ENCODE results near the gene SRGAP3.
A peak's percentile ranks its signal among the peaks of the same experiment; 100 is the strongest.

The SRGAP3 gene

DNA sequence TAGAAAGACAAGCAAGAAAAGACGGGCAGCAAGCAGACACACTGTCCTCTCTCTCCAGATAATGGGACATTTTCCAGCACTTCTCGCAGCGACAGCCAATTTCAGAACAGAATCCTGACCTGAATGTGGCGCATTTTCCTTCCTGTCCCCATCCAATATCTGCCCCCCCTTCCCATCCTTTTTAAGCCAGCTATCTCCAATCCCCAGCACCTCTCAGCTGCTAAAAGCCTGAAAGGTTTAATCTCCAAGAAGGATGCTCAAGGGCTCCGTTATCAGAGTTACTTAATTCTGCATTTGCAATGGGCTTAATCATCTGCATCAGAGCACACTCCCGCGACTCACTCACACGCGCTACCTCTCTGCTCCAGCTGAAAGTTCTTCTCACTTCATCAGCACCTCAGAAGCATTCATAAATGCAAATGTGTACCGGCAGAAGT lies 50.5 kb downstream of the SRGAP3 start:
- DNase-seq, result no peak

DNA sequence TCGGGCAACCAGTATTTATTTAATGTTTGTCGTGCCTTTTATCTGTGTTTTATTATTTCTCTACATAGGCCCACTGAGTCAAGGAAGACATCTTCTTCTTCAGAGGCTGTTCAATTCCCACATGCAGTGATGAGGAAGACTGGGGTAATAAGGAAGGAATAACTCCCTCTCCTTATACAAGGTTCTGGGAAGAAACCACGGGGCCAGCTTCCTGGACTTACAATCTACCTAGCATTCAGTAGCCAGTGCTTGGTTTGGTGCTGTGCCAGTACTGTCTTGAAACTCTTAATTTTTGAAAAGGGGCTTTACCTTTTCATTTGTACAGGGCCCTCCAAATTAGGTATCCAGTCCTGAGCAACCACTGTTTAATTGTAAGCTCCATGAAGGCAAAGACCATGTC lies 51.2 kb downstream of the SRGAP3 start:
- DNase-seq, result no peak

DNA sequence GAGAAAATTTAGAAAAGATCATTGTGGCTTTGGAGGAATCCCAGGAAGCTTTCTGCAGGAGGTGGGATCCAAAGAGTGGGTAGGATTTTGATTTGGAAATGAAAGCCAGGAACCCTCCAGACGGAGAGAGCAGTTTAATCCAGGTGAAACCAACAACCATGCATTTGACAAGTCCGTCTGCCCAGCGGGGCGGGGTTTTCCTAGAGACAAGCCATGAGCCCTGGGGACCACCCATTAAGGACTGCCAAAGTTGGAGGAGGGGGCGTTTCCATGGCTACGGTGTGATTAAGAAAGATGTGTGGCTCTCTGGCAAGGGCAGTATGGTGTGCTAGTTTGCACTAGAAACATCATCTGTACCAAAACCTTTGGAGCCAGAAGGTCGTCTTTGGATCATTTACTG lies 53.4 kb downstream of the SRGAP3 start:
- no peak for DNase-seq

DNA sequence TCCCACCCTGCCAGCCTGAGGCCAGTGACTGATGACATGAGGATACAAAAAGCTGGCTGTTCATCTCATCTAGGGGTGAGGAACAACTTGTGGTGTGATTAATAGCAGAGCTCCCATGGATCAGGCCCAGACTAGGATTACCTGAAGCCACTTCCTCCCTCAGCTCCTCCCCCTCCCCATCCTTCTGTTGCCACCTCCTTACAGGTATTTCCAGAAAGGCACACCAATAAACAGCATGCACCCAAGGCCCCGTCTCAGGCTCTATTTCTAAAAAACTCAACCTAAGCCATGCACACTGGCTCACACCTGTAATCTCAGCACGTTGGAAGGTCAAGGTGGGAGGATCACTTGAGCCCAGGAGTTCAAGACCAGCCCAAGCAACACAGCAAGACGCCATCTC lies 54.1 kb downstream of the SRGAP3 start:
- no peak for DNase-seq

DNA sequence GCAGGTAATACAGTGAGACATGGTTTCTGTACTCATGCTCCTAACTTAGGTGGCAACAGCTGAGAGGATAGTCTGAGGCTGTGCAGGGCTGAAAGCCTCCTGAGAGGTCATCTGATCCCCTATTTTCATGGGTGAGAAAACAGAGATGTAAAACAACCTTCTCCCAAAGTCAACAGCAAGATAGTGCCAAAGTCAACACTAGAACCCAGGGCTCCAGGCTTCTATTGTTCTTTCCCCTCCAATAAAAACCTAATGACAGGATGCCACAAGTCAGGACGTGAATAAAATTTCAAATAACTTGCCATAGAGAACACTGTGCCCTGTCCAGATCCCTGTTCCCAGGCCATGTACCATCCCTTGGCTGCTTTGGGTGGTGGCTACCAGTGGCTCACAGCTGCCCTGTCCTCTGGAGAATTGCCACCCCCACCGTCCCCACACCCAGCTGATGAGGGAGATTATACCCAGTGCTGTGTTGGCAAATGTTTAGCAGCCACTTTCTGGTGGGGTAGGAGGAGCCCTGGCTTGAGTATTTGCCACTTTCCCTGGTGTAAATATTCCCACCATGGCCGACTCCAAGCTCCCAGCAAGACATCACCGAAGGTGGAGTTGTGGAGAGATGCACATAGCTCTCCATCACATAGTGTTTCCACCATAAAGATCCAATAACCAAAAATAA lies 54.8 kb downstream of the SRGAP3 start:
- DNase-seq, result no peak

DNA sequence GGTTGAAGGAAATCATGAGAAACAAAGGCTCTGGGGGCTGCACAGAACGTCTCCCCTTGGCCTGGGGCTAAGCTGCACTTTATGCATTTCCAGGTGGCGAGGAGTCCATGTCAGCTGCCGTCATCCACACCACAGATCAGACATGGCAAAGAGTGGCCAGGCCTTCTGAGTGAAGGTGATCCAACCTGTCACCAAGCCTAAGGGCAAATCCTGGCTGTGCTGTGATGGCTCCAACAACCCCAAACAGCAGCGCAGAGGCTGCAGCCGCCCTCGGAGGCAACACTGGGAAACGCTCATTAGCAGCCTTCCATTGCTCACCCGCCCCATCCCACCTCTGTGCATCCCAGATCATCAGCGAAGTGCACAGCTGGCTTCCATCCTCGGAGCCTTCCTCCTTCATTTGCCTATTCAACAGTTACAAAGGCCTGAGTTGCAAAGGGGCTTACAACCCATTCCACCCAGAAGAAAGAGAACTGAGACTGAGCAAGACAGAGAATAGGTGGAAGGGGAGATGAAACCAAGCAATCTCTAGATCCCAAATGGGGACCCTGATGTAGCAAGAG lies 55.7 kb downstream of the SRGAP3 start:
- no peak for DNase-seq

DNA sequence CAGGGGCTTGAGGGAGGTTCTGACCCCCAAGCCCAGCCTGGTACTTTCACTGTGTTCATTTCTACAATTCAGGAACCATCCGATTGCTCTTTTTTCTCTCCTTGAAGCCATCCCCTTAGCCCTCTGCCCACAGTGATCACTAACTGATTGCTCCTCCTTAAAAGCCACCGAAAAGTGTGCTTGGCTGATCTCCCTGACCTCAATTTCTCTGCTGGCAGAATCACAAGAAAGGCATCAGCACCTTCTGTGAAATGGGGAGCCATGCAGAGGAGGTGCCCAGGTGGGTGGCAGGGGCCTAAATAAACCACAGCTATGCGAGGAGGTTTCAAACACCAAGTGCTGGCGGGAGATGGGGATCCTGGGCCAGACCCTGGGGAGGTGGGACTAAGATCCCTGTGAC lies 56.2 kb downstream of the SRGAP3 start:
- DNase-seq, result no peak

DNA sequence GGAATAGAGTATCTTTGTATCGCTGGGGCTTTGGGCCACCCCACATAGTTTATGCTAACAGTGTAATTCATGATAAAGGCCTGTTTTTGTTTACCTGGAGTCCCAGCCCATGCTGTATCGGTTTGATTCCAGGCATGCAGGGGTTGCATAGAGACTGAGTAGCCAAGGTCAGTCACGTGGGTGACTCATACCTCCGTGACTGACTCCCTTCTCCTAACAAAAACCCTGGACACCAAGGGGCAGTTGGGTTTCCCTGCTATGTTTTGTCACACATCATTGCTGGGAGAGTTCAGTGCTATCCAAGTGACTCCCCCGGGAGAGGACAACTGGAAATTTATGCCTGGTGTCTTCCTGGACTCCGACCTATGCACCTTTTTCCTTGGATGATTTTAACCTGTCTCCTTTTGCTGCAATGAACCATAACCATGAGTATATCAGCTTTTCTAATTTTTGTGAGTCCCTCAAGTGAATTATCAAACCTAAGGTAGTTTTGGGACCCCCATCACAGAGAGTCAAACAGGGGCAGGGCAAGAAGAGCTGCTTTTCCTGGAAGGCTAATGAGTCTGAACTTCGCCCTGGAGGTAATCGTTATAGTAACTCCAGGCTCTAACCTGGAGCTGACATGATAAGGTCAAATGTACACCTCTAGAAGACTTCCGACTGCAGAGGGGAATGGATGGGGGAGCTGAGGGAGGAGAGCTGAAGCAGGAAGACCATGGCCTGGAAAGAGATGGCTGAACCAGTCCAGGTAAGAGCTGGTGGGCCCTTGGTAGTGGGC lies 57.0 kb downstream of the SRGAP3 start:
- no peak for DNase-seq

DNA sequence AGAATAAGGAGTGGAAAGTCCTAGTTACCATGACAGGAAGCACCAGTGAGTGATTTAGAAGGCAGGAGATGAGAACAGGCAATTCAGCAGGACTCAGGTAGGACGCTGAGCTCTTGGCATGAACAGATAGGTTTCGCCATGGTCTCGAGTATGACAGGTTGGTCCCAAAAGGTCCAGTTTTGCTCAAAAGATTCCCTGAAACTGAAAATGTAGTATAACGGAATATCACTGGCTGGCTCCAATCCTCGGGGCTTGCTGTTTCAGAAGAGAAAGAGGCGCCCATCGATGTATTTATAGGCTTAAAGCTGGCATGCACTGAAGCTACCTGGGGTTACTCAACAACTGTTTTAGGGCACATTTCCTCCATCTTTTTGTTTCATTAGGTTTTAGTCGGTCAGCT lies 59.2 kb downstream of the SRGAP3 start:
- DNase-seq, result no peak

DNA sequence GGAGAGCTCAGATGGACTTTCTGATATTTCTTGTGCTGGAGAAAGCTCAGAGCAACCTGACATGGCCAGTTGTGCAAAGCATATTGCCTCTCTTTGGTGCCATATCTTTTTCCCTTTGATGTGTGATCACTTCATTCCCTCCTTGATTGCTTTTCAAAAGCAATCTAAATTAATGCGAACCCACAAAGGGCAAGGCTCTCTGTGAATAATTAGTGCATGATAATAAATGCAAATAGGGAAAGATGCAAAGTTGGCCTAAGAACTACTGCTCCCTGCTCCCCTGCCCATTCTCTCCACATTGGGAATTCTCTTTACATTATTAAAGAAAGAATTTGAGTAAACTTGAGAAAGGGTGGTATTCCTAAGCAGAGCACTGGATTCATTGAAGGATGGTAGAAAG lies 60.9 kb downstream of the SRGAP3 start:
- no peak for DNase-seq

DNA sequence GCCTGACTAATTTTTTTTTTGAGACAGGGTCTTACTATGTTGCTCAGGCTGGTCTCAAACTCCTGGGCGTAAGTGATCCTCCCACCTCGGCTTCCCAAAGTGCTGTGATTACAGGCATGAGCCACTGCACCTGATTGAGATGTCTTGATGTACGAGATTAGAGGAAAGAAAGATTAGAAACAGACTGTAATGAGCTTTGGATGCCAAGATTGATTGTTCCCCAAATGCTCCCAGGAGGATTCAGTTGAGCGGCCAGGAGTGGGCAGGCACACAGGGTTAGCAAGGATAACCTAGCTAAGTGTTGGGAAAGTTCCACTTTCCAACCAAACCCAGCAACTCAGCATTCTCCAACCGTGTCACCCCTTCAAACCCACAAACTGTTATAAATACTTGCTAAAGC lies 63.7 kb downstream of the SRGAP3 start:
- no peak for DNase-seq

DNA sequence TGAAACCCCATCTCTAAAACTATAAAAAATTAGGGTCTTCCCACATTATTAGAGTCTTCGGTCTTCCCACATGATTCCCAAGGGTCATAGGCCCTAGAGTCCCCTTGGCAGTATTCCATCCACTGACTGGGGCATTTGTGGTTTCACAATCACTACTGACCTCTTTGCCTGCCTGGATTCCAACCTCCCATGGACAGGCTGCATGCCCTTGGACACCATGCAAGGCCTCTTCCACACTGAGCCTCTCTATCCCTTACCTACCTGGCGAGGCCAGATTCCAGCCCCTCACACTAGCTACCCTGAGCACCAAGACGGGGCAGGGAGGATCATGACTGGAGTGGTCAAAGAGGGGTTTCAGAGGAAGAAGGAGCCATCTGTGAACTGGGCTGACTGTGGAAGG lies 64.4 kb downstream of the SRGAP3 start:
- no peak for DNase-seq

DNA sequence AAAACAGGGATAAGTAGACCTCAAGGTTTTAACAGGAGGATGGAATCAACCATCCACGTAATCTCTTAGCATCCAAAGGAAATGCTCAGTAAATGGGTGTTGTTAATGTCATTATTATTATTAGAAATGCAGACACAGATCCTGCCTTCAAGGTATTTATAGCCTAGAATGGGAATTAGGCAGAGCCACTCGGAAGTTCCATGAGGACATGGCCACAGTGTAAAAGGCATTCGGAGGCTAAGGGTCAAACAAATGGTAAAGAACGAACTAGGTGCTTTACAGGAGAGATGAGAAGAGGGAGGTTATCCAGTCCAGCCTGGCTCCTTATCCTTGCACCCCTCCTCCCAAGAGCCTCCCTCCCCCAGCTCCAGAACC lies 65.0 kb downstream of the SRGAP3 start:
- DNase-seq, result no peak

DNA sequence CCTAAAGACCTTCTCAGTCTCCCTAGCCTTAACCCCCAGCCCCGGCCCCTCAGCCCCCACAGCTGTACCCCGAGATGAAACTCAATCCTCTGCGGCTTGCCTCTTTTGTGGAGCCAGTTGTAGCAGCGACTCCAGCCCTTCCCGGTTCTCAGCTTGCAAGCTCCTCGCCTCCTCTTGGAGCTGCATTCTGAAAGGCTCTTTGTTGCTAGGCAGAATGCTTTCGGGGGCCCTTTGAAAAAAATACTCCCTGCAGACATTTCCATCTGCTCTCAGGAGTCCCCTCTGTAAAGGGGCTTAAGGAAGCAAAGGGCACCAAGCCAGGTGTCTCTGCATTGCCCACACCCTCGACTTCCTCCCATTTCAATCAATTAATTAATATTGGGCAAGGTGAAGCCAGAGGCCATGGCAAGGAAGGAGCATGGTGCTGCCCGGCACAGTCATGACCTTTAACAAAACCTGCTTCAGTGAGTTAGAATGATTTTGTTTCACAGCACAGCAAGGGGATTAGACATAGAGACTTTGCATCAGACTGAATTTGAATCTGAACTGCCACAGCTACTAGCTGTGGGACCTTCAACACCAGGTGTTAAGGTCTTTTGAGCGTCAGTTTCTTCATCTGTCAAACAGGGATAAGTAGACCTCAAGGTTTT lies 65.5 kb downstream of the SRGAP3 start:
- no peak for DNase-seq

DNA sequence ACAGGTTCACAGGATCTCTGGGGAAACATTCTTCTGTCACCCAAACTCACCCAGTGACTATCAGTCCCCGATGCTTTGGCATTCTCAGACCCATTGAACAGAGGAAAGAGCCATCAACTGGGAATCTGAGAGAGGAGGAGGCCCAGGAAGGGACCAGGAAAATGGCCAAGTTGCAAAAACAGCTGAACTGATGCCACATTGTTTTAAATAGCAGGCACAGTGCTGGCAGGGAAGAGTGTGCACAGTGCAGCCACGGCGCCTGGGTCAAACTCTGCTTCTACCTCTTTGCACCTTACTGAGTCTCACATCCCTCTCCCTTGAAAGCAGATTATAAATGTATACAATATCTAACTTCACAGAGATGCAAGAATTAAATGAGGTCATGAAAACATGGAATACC lies 66.4 kb downstream of the SRGAP3 start:
- DNase-seq, result no peak

DNA sequence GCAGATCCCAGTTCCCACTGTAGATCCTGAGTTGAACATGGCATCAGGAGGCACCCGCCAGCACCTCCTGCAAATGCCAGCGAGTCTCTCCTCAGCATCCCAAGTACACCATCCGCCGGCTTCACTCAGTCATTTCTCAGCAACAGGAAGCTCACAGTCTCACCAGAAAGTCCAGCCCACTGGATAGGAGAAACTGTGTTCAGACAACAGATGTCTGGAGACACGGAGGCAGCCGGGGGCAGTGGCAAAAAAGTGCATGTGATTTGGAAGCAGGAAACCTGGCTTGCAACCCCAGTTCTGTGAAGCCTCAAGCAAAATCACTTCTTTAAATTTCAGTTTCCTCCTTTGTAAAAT lies 68.7 kb downstream of the SRGAP3 start:
- peak; percentile 24 for DNase-seq

DNA sequence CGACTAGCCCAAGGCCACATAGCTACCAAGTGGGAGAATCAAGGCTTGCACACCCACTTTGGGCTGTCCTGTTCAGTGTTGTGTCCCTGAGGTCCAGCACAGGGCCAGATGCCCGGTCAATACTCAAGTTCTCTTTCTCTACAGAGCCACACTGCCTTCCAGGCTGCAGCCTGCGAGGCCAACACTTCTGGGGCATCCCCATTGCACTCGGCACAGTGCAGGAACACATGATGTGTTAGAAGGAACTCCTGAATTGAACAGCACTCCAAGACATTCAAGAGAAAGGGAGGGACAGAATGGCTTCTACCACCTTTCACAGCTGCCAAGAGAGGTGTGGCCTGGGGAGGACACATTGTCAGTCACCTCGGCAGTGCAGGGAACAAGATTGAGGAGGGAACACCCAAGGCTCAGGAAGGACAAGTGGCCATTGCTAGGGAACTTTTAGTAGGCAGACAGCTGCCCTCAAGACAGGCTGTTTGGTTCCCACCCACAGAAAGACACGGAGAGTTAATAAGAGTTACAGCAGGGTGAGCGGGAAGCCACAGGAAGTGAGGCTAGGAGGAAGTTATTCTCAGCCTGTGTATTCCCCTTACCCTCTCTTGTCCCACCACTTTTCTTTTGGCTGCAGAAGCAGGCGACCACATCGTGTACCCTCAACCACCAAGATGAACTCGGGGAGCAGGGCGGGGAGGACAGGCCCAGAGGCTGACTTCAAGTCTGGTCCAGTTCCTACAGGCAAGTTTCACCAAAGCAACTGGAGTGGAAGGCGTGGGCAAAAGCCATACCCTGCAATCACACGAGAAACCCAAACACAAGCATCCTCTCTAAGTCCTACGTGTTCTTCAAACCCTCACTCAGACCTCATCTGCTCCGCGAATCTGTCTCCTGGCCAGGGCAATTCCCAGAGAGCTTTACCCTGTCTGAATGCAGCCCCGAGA lies 69.4 kb downstream of the SRGAP3 start:
- peak; percentile 18 for DNase-seq

DNA sequence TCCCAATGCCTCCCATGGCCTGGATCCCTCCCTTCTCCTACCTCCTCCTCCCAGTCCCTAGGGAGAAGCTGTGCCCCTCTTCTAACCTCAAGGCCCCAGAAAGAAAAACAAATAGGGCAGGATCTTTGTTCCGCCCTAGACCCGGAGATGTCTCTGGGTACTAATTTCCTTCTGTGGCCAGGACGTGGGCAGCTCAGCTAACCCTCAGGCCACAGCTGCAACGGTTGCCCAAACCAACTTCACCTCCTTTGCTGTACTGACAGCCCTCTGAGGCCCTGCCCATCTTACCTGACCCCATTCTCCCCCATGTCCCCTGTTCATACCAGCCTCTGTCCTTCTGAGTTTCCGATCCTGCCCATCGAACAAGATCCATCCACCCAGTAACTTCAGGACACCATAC lies 70.7 kb downstream of the SRGAP3 start:
- no peak for DNase-seq

DNA sequence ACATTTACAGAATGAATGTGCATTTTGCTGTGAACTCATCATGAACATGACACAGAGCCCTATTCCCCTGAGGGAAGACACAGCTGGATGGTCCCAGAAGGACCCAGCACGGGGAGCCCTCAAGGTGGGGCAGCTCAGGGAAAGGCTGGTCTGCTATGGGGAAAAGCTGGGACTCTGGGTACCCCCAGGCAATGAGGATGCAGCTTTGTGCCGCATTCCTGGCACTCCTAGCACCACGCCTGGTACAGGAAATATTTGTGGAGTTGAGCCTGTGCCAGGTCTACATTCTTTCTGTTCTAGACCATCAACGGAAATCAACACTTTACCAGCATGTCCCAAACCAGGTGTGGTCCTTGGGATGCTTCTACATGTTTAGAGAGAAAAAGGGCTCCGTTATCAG lies 74.0 kb downstream of the SRGAP3 start:
- no peak for DNase-seq

DNA sequence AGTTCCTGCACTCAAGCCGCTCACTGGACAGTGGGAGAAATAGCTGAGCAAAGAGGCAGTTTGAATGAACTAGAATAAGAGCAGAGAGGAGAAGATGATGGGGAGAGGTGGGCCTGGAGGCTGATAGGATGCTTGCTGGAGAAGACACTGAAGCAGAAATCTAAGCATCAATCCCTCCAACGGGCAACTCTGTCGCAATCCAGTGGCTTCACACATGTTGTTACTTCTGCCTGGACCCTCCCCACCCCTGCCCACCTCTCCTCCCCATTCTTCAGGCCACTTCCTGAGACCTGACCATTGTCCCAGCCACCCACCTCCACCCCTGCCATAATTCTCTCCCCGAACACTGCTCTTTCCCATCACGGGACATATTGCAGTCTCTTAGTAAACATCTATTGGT lies 76.0 kb downstream of the SRGAP3 start:
- no peak for DNase-seq

DNA sequence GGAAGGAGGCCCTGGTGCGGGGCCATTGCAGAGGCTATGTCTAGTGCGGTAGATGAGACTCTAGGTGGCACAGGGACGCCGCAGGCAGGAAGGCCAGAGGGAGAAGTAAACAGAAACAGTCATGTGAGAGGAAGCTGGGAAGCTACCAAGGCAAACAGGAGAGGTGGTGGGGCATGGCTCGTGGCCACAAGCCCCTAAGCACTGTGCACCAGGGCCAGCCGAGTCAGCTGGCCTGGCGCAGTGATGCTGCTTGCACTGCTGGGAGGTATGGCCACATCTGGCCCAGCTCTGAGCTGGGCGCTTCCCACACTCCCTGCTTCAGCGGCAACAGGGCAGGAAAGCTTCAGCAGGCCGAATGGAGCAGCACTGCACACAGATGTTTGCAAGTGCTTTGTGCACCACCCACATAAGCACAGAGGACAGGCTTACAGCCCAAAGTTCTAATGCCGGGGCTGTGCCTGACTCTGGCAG lies 76.6 kb downstream of the SRGAP3 start:
- DNase-seq, result no peak

DNA sequence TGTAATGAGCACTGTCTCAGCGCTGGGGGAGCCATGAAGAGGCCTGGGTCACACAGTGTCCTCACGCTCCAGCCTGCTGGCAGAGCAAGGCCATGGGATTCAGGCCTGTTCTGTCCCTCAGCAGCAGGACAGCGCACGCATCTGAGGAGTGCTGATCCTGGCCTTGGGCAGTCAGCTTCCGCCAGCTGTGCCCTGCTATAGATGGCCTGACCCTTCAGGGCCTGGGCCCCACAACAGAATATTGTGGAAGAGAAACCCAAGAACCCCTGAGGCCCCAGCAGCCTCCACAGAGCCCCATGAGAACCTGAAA lies 78.6 kb downstream of the SRGAP3 start:
- DNase-seq, result no peak

Measured in CD4-positive, alpha-beta T cell treated with Interleukin-6 for 4 hours (primary cell).